KG1 (cell line): ENCODE results near the gene C15orf39.
"Not testable (repeated sequence)": the region's sequence is repeated elsewhere in the genome, so short reads cannot be mapped to it uniquely, and the experiment has no call there.

Experiments used
- DNase-seq: peaks from one replicate; lab custom pipeline; 2025; lab: John Stamatoyannopoulos, UW

The C15orf39 gene

DNA sequence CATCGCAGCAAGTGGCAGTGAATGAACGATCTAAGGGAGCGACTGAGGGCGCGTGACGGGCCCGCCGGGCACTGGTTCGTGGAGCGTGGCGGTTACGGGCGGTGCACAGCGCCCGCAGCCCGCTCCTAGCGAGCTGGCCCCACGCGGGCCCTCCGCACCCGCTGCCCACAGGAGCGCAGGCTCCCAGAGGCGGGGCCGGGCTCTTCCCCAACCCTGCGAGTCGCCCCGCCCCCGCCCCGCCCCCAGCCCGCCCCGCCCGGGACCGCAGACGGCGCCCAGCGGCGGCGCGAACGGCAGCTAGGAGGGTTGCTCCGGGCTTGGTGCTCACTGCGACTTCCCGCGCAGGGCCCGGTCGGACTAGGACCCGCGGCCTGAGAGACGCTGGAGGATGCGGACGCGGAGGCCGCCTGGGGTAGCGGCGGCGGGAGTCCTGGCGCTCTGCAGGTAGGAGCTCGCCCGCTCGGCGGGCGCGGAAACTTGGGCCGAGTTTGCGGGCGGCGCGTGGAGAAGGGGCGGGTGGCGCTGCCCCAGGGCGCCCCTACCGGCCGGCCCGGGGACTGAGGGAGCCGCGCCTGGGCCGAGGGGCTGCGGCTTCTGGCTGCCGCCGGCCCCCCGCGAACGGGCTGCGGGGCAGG is at the start of gene C15orf39:
Gene C15orf39, plus strand, starts transcription at position 267 of the 635 bp plus-strand sequence. CDS start 4,167 bp downstream, outside the sequence.
- DNase-seq: peak; percentile 85

GRCh38 chr15:75152382-75153079 is 49.2 kb upstream of the C15orf39 start:
- DNase-seq: no peak

DNA sequence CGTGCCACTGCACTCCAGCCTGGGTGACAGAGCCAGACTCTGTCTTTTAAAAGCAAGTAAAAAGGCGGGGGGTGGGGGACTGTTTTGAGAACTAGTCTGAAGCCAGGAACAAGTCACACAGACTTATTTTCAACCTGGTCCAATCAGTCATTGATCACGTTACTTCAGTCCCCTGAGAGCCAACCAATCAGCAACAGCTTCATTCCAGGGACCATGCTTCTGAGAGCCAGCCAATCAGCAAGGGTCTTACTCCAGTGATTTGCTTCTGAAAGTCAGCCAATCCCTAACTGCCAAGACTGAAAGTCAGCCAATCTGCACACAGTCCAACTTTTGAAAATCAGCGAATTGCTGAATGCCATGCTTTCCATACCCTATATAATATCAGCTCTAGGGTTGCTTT is 48.6 kb upstream of the C15orf39 start:
- peak; percentile 96 for DNase-seq

GRCh38 chr15:75153565-75154276 is 48.0 kb upstream of the C15orf39 start:
- DNase-seq: peak; percentile 96

DNA sequence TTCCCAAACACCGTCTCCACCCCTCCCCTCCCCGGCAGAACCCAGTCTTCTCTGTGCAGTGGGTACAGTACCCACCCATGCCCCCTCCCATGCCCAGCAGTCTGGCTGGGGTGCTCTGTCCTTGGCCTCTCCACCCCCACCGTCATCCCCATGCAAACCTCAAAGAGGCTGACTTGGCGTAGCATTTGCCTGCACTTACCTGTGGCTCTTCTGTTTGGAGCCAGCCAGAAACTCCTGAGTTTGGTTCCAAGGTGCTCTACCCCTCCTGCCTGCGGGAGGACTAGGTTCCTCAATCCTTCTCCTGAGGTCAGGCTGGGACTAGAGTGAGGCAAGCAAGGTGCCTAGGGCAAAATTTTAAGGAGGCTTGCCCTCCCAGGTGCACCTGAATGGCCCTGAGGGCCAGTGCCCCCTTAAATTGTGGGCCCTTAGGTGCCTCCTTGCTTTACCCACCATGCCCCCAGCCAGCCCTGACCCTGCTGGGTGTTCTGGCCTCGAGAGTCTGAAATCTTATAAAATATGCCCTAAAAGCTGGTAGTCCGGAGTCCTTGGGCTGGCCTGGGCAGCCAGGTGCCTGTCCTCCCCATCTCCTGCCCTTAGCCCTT is 47.1 kb upstream of the C15orf39 start:
- DNase-seq: no peak

DNA sequence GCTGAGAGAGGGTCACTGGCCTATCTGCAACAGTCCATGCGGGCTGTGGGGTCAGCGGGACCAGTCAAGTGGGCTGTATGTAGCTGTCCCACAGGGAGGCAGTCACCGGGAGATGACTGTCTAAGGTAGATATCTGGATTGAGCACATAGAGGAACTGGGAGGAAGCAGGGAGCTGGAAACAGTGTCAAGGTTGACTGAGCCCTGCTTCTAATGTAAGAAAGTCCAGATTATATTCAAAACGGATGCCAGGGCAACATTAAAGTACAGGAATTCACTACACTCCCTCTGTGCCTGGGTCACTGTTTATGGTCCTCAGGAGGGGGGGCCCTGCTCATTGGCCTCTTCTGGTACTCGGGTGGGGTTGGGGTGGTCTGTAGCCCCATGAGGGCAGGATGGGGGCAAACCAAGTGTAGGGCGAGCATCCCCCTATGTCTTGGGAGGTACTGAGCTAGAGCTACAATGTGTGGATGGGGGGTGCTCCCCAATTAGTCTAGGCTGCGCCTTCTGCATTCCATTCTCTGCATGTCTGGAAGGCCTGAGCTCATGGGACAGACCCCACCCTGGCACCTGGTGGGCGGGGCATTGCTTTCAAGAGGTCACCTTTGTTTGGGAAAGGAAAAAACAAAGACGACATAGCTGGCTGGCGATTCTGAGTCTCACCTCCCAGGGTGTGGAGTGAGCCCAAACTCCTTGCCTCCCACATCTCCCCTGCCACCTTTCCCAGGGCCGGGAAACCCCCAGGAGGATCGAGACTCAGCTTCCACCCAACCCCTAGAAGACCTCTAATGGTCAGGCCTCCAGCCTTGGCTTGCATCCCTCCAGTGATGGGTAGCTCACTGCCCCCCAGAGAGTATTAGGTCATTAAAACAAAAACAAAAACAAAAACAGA is 45.1 kb upstream of the C15orf39 start:
- DNase-seq: no peak

DNA sequence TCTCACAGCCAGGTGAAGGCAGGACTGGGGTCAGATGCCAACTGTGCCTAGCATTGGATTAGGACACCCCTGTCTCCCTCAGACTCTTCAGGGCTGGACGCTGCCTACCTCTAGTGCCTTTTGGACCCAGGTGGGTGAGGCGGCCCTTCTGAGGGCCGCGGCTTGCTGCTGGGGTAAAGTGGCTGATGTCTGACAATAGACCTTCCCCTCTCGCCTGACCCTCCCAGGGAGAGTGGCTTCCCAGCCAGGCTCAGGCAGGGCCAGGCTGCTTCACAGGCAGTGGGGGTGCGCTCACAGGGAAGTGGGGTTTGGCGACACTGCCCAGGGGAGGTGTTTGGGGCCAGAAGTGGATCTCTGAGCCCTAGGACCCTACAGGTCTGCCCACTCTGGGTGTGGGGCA is 43.3 kb upstream of the C15orf39 start:
- DNase-seq: no peak

DNA sequence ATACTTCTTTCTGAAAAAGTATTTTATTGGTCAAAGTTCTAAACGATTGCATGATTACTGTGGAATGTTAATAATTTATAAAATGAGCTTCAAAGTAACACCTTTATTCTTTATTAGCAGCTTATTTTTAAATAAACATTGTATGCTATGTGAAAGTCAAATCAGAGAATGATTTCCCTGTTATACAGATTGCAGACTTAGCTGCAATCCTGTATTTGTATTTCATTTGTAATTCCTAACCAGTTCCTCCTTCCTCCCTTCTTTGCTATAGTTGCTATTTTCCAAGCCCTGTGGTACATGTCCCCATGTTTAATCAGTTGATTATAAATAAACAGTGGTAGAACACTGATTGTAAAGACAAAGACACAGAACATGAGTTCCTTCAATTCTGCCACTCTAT is 42.4 kb upstream of the C15orf39 start:
- DNase-seq: no peak

GRCh38 chr15:75161106-75161916 is 40.4 kb upstream of the C15orf39 start:
- no peak for DNase-seq

DNA sequence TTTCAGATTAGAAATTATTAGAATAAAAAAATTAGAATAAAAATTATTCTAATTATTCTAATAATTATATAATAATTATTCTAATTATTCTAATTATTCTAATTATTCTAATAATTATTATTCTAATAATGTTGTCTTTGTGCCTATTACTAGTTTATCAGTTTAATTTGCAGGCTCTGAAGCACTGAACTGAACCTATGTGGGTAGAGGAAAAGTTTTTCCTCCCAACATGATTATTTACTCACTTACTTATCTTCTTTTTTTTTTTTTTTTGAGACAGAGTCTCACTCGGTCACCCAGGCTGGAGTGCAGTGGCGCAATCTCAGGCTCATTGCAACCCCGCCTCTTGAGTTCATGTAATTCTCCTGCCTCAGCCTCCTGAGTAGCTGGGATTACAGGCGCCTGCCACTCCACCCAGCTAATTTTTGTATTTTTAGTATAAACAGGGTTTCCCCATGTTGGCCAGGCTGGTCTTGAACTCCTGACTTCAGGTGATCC is 39.7 kb upstream of the C15orf39 start:
- no peak for DNase-seq

- DNase-seq: no peak
Observed at GRCh38 chr15:75163150-75163564, 38.5 kb upstream of the C15orf39 start.

- DNase-seq: no peak
Observed at GRCh38 chr15:75164625-75165350, 36.9 kb upstream of the C15orf39 start.

DNA sequence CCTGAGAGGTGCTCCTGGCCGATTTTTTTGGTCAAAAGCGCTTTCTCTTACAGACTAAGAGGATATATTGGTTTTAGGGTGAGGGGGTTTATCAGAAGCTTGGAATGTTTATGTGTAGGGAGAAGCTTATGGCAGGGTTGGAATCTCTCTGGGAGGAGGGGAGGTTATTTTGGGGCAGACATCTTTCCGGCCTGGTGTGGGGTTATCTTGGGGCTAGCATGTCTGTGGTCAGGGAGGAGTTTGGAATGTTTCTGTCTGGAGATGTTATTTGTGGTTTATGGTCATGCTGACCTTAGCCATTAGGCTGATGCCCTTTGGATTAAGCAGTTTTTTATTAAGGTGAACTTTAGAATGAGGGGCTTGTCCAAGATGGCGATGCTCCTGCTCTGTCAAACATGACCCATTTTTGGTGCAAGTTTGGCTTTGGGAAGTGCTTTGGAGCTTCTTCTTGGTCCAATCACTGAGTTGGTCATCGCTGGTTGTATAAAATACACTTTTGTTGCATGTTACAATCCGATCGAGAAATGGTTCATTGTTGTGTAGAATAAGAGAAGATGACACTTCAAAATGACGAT is 35.1 kb upstream of the C15orf39 start:
- DNase-seq: not testable (repeated sequence)

DNA sequence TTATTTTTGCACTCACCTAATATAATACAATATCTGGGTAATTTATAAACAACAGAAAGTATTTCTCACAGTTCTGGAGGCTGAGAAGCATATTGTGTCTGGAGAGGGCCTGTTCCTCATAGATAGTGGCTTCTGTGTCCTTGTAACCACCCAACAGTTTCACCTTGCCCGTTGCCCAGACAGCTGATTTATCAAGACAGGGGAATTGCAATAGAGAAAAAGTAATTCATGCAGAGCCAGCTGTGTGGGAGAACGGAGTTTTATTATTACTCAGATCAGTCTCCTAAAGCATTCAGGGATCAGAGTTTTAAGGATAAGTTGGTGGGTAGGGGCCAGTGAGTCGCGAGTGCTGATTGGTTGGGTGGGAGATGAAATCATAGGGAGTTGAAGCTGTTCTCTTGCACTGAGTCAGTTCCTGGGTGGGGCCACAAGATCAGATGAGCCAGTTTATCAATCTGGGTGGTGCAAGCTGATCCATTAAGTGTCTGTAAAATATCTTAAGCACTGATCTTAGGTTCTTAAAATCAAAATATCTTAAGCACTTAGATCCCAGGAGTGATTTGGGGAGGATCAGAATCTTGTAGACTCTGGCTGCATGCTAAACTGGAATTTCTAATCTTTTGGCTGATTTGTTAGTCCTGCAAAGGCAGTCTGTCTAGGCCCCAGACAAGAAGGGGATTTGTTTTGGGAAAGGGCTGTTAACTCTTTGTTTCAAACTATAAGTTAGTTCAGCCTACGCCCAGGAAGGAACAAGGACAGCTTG is 33.9 kb upstream of the C15orf39 start:
- DNase-seq: no peak

GRCh38 chr15:75168374-75168773 is 33.3 kb upstream of the C15orf39 start:
- no peak for DNase-seq

- DNase-seq: no peak
Observed at GRCh38 chr15:75170203-75170602, 31.5 kb upstream of the C15orf39 start.

GRCh38 chr15:75170711-75171341 is 30.9 kb upstream of the C15orf39 start:
- no peak for DNase-seq

DNA sequence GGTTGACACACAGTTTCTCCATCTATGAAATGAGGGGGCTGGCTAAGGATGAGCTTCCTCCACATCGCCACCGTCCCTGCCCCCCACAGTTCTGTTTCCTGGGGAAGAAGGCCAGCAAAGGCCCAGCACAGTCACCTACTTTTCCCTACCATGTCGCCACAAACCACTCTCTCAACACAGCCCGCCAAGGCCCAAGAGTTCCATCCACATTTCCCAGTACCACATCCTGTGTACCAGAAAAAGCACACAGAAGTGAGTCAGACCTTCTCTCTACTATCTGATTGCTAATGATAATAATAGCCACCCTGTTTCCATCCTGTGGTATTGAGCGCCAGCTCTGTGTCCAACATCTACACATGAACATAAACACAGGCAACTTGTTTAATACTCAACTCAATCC is 30.3 kb upstream of the C15orf39 start:
- peak; percentile 58 for DNase-seq
